Progenitor cell of endocrine pancreas (in vitro differentiated cells): ENCODE measurements around the gene ARHGAP25. TPM values are rescaled to one million over a fixed set of nuclear protein-coding genes. Genes with fewer than 3 reads are reported as not detected.

Experiments used
- DNase-seq: peaks from one replicate; pipeline ENCODE4 v3.0.0; 2021; ENCODE audit warnings: low spot score; ENCODE audit not compliant: unreplicated experiment
- H3K27ac Mint-ChIP-seq: 2 replicates; pipeline ENCODE4 v1.8.0; 2021; ENCODE audit warnings: mild to moderate bottlenecking, moderate library complexity, mixed read lengths
- H3K27me3 Mint-ChIP-seq: 2 replicates; pipeline ENCODE4 v1.8.0; 2021; ENCODE audit warnings: mixed read lengths
- H3K36me3 Mint-ChIP-seq: 2 replicates; pipeline ENCODE4 v1.8.0; 2022; ENCODE audit warnings: mixed read lengths; ENCODE audit not compliant: insufficient read depth
- H3K4me1 Mint-ChIP-seq: 2 replicates; pipeline ENCODE4 v1.8.0; 2021; ENCODE audit warnings: low read depth, mixed read lengths
- H3K4me3 Mint-ChIP-seq: 2 replicates; pipeline ENCODE4 v1.8.0; 2021; ENCODE audit warnings: low read depth, mild to moderate bottlenecking, moderate library complexity, mixed read lengths
- H3K9me3 Mint-ChIP-seq: 2 replicates; pipeline ENCODE4 v1.8.0; 2021; ENCODE audit warnings: low read depth, mixed read lengths
- CTCF ChIP-seq: fragments of 200-600 bp; sonication (generic); IDR thresholded peaks from one replicate; pipeline ENCODE4 v1.5.0; 2021; ENCODE audit warnings: antibody characterized with exemption, mild to moderate bottlenecking; ENCODE audit not compliant: unreplicated experiment
- total RNA-seq: library from RNA; stranded (reverse); gene quantifications from 2 replicates; pipeline ENCODE4 v1.2.1, GENCODE V29; 2021

The ARHGAP25 gene
- total RNA-seq, 1 donor from 2014 or later = 1.3 TPM

- Mint-ChIP-seq H3K4me3 (no peak overlapping the region), H3K36me3 (no peaks in the 10 kb centered on the region), H3K9me3 (no peaks in the 10 kb centered on the region), H3K4me1 (no peaks in the 10 kb centered on the region), H3K27ac (no peak overlapping the region), H3K27me3 (peaks cover 13% of the 10 kb centered on the region)
- no peak for DNase-seq
- no peak for TF ChIP-seq CTCF
These were observed 72.0 kb downstream of the ARHGAP25 start for GRCh38 chr2:68806511-68807109.

GRCh38 chr2:68807821-68808266 lies 73.2 kb downstream of the ARHGAP25 start:
- Mint-ChIP-seq H3K36me3 (no peaks in the 10 kb centered on the region), H3K27ac (no peak overlapping the region), H3K4me3 (no peak overlapping the region), H3K4me1 (no peaks in the 10 kb centered on the region), H3K9me3 (no peaks in the 10 kb centered on the region), H3K27me3 (peaks cover 13% of the 10 kb centered on the region)
- no peak for DNase-seq
- no peak for TF ChIP-seq CTCF

GRCh38 chr2:68809324-68810240 lies 75.0 kb downstream of the ARHGAP25 start:
- no peaks in the 10 kb centered on the region for H3K4me1 Mint-ChIP-seq
- no peaks in the 10 kb centered on the region for H3K36me3 Mint-ChIP-seq
- no peak overlapping the region for H3K27ac Mint-ChIP-seq
- no peaks in the 10 kb centered on the region for H3K9me3 Mint-ChIP-seq
- no peak for TF ChIP-seq CTCF
- peaks cover 11% of the 10 kb centered on the region for H3K27me3 Mint-ChIP-seq
- no peak for DNase-seq
- no peak overlapping the region for H3K4me3 Mint-ChIP-seq

- Mint-ChIP-seq H3K36me3 (no peaks in the 10 kb centered on the region), H3K27me3 (peaks cover 2% of the 10 kb centered on the region), H3K4me3 (no peak overlapping the region), H3K27ac (no peak overlapping the region), H3K4me1 (peaks cover 2% of the 10 kb centered on the region), H3K9me3 (no peaks in the 10 kb centered on the region)
- DNase-seq = no peak
- no peak for TF ChIP-seq CTCF
These were observed 76.8 kb downstream of the ARHGAP25 start for GRCh38 chr2:68811364-68811763.

GRCh38 chr2:68812251-68812650 lies 77.6 kb downstream of the ARHGAP25 start:
- Mint-ChIP-seq H3K4me3 (no peak overlapping the region), H3K9me3 (no peaks in the 10 kb centered on the region), H3K36me3 (no peaks in the 10 kb centered on the region), H3K27me3 (peaks cover 2% of the 10 kb centered on the region), H3K27ac (no peak overlapping the region), H3K4me1 (peaks cover 2% of the 10 kb centered on the region)
- no peak for DNase-seq
- no peak for TF ChIP-seq CTCF
